Fibroblast of peridontal ligament (primary cell): Measurements from ENCODE around the gene C15orf39.
"Not testable (repeated sequence)": the region's sequence is repeated elsewhere in the genome, so short reads cannot be mapped to it uniquely, and the experiment has no call there.

Source experiments
- DNase-seq: peaks from one replicate; pipeline ENCODE4 v3.0.0-alpha.2; 2010; ENCODE audit errors: extremely low read depth

The C15orf39 gene

DNA sequence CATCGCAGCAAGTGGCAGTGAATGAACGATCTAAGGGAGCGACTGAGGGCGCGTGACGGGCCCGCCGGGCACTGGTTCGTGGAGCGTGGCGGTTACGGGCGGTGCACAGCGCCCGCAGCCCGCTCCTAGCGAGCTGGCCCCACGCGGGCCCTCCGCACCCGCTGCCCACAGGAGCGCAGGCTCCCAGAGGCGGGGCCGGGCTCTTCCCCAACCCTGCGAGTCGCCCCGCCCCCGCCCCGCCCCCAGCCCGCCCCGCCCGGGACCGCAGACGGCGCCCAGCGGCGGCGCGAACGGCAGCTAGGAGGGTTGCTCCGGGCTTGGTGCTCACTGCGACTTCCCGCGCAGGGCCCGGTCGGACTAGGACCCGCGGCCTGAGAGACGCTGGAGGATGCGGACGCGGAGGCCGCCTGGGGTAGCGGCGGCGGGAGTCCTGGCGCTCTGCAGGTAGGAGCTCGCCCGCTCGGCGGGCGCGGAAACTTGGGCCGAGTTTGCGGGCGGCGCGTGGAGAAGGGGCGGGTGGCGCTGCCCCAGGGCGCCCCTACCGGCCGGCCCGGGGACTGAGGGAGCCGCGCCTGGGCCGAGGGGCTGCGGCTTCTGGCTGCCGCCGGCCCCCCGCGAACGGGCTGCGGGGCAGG, at the start of gene C15orf39:
TSS of gene C15orf39 (plus strand) at position 267 of the 635 bp plus-strand sequence. CDS start 4,167 bp downstream, outside the sequence.
- DNase-seq: peak; percentile 58

GRCh38 chr15:75152382-75153079, 49.2 kb upstream of the C15orf39 start:
- no peak for DNase-seq

GRCh38 chr15:75153087-75153486, 48.6 kb upstream of the C15orf39 start:
- DNase-seq: peak; percentile 47

- DNase-seq: no peak
Observed at GRCh38 chr15:75153565-75154276, 48.0 kb upstream of the C15orf39 start.

GRCh38 chr15:75154461-75155062, 47.1 kb upstream of the C15orf39 start:
- no peak for DNase-seq

GRCh38 chr15:75156326-75157215, 45.1 kb upstream of the C15orf39 start:
- DNase-seq: no peak

DNA sequence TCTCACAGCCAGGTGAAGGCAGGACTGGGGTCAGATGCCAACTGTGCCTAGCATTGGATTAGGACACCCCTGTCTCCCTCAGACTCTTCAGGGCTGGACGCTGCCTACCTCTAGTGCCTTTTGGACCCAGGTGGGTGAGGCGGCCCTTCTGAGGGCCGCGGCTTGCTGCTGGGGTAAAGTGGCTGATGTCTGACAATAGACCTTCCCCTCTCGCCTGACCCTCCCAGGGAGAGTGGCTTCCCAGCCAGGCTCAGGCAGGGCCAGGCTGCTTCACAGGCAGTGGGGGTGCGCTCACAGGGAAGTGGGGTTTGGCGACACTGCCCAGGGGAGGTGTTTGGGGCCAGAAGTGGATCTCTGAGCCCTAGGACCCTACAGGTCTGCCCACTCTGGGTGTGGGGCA, 43.3 kb upstream of the C15orf39 start:
- no peak for DNase-seq

- no peak for DNase-seq
Observed at GRCh38 chr15:75159244-75159643, 42.4 kb upstream of the C15orf39 start.

- DNase-seq: no peak
Observed at GRCh38 chr15:75161106-75161916, 40.4 kb upstream of the C15orf39 start.

DNA sequence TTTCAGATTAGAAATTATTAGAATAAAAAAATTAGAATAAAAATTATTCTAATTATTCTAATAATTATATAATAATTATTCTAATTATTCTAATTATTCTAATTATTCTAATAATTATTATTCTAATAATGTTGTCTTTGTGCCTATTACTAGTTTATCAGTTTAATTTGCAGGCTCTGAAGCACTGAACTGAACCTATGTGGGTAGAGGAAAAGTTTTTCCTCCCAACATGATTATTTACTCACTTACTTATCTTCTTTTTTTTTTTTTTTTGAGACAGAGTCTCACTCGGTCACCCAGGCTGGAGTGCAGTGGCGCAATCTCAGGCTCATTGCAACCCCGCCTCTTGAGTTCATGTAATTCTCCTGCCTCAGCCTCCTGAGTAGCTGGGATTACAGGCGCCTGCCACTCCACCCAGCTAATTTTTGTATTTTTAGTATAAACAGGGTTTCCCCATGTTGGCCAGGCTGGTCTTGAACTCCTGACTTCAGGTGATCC, 39.7 kb upstream of the C15orf39 start:
- DNase-seq: no peak

DNA sequence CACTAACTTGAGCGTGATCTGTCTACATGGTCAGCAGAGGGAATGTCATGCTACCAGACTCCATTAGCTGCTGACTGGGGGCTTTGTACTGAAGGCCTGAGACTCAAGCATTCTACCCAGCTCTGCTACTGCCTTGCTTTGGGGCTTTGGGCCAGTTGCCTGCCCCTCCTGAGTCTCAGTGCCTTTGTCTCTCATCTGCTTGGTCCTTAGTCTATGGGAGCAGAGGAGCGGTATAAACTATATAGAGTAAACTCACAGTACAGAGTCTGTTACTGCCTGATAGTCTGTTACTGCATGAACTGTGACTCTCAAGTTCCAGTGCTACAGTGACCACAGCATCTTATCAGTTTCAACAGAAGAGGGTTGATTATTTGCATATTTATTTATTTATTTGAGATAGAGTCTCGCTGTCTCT, 38.5 kb upstream of the C15orf39 start:
- DNase-seq: no peak

DNA sequence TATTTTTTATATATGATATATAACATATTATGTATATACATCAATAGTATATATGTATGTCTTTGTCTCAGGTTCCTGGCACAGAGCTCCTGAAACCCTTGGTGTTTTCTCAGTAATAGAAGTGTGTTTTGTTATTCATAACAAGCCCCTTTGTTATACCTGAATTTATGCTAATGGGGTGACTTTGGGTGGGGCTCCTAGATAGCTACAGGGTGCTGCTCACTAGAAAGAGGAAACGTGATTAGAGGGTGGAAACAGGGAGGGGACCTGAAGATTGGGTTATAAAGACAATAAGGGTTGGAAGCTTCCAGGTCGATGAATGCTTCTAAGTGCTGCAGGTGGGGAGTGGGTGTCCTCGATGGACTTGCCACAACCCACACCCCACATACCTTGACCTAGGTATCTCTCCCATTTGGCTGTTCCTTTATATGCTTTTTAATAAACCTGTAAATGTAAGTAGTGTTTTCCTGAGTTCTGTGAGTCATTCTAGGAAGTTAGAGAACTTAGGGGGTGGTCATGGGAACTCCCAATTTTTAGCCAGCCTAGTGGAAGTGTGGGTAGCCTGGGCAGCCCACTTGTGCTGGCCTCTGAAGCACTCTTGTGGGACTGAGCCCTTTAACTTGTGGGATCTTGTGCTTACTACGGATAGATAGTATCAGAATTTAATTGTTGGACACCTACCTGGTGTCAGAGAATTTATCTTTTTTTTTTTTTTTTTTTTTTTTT, 36.9 kb upstream of the C15orf39 start:
- DNase-seq: no peak

DNA sequence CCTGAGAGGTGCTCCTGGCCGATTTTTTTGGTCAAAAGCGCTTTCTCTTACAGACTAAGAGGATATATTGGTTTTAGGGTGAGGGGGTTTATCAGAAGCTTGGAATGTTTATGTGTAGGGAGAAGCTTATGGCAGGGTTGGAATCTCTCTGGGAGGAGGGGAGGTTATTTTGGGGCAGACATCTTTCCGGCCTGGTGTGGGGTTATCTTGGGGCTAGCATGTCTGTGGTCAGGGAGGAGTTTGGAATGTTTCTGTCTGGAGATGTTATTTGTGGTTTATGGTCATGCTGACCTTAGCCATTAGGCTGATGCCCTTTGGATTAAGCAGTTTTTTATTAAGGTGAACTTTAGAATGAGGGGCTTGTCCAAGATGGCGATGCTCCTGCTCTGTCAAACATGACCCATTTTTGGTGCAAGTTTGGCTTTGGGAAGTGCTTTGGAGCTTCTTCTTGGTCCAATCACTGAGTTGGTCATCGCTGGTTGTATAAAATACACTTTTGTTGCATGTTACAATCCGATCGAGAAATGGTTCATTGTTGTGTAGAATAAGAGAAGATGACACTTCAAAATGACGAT, 35.1 kb upstream of the C15orf39 start:
- DNase-seq: not testable (repeated sequence)

GRCh38 chr15:75167588-75168350, 33.9 kb upstream of the C15orf39 start:
- peak; percentile 29 for DNase-seq

GRCh38 chr15:75168374-75168773, 33.3 kb upstream of the C15orf39 start:
- no peak for DNase-seq

DNA sequence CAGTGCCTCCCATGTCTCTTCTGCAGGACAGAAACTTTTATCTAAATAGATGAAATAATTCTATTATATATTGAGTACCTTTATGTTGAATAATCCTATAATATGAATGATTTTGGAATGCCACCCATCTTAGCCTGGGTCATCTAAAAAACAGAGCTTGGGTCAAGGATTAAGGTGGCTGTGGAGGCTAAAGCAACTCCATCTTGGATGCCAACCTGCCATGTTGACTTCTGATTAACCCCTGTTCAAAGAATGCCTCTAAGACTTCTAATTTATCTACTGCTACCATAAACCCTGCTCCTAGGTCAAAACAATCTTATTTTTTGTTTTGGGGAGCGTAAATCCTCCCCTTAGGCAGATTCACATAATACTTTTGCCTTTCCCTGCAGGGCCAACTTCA, 31.5 kb upstream of the C15orf39 start:
- DNase-seq: no peak

GRCh38 chr15:75170711-75171341, 30.9 kb upstream of the C15orf39 start:
- no peak for DNase-seq

GRCh38 chr15:75171408-75171807, 30.3 kb upstream of the C15orf39 start:
- DNase-seq: peak; percentile 31
